Stomach (tissue), 4 donors: ENCODE measurements around the gene NTN1.

Experiments
- CTCF ChIP-seq, 7 experiments: fragments of 450-650 bp in 4 of 7; fragments of 200-600 bp in 3 of 7; sonication (generic) in 3 of 7; IDR thresholded peaks; one replicate each; pipeline ENCODE4 v1.5.1; 2016 to 2019; ENCODE audit warnings: antibody characterized with exemption in 7 of 7, control low read depth in 2 of 7, mild to moderate bottlenecking in 1 of 7
- POLR2A ChIP-seq, 4 donors: fragments of 450-650 bp; IDR thresholded peaks; one replicate each; pipeline ENCODE4 v1.6.1; 2016; ENCODE audit warnings: antibody characterized with exemption in 4 of 4, control low read depth in 2 of 4, mild to moderate bottlenecking in 1 of 4, moderate library complexity in 1 of 4
- POLR2AphosphoS5 ChIP-seq, 3 donors: sonication (generic); formaldehyde crosslinking; IDR thresholded peaks; one replicate each; pipeline ENCODE4 v1.6.1; 2016; ENCODE audit warnings: antibody characterized with exemption in 3 of 3

DNA sequence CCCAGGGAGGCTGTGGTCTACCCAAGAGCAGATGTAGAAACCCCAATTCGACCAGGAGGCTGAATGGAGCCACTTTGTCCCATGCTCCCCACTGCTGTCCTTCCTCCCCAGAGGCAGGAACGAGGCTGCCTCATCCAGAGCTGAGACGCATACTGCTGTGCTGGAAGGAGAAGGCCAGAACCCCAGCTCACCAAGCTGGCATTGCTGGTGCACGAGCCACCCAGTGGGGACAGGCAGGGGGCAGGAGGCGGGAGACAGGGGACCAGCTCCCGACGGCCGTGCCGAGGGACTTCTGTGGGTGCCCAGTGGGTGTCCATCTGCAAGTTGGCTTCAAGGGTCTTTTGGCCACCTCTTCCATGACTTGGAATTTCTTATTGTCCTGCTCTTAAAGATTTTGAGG, 66.6 kb downstream of the NTN1 start:
- TF ChIP-seq POLR2AphosphoS5 (IDR thresholded peaks at IDR 0.05) (no peak), CTCF (IDR thresholded peaks at IDR 0.05) (no peak), POLR2A (IDR thresholded peaks at IDR 0.05) (no peak)
